Liver (tissue), 3 donors: ENCODE results near the gene BCR.

Experiments used
- ATF3 ChIP-seq: IDR thresholded peaks from 2 replicates; pipeline ENCODE4 v1.6.1; 2016; ENCODE audit warnings: antibody characterized with exemption
- EGR1 ChIP-seq, 2 donors: IDR thresholded peaks; 2 replicates each; pipeline ENCODE4 v1.6.1; 2016 to 2018; ENCODE audit warnings: antibody characterized with exemption in 2 of 2, low read depth in 2 of 2
- GABPA ChIP-seq, 2 donors: IDR thresholded peaks in 1 of 2; conservative IDR thresholded peaks in 1 of 2; 2 replicates each; pipeline ENCODE4 v1.6.1; 2016; ENCODE audit warnings: antibody characterized with exemption in 2 of 2, mild to moderate bottlenecking in 1 of 2, moderate library complexity in 1 of 2
- JUND ChIP-seq, 2 donors: IDR thresholded peaks; 2 replicates each; pipeline ENCODE4 v1.6.1; 2016; ENCODE audit warnings: antibody characterized with exemption in 2 of 2
- MAX ChIP-seq: IDR thresholded peaks from 2 replicates; pipeline ENCODE4 v1.6.1; 2016; ENCODE audit warnings: antibody characterized with exemption
- NR2F2 ChIP-seq: IDR thresholded peaks from 2 replicates; pipeline ENCODE4 v1.6.1; 2016; ENCODE audit warnings: antibody characterized with exemption
- RAD21 ChIP-seq, 2 donors: IDR thresholded peaks; 2 replicates each; pipeline ENCODE4 v1.6.1; 2016; ENCODE audit warnings: antibody characterized with exemption in 2 of 2, mild to moderate bottlenecking in 2 of 2
- REST ChIP-seq: IDR thresholded peaks from 2 replicates; pipeline ENCODE4 v1.6.1; 2016; ENCODE audit warnings: antibody characterized with exemption, mild to moderate bottlenecking
- RXRA ChIP-seq, 2 donors: IDR thresholded peaks; 2 replicates each; pipeline ENCODE4 v1.6.1; 2017 to 2018; ENCODE audit warnings: antibody characterized with exemption in 2 of 2, mild to moderate bottlenecking in 1 of 2
- SP1 ChIP-seq: IDR thresholded peaks from 2 replicates; pipeline ENCODE4 v1.6.1; 2018; ENCODE audit warnings: antibody characterized with exemption, mild to moderate bottlenecking
- TAF1 ChIP-seq: conservative IDR thresholded peaks from 2 replicates; pipeline ENCODE4 v1.6.1; 2016; ENCODE audit warnings: antibody characterized with exemption, mild to moderate bottlenecking
- YY1 ChIP-seq: IDR thresholded peaks from 2 replicates; pipeline ENCODE4 v1.6.1; 2016; ENCODE audit warnings: antibody characterized with exemption, mild to moderate bottlenecking
- TF ChIP-seq, protein P1 (sequence below): fragments of 150-350 bp; IDR thresholded peaks from 2 replicates; pipeline ENCODE4 v1.5.1; 2017; ENCODE audit warnings: improper control_type of control experiment, low read depth, low read length; ENCODE audit not compliant: missing input control
- donor health status: healthy.
- donor health status: healthy.

GRCh38 chr22:23245799-23246136 lies 65.5 kb downstream of the BCR start:
- TF ChIP-seq RAD21 (IDR thresholded peaks at IDR 0.05) (no peak), TAF1 (no peak), ATF3 (no peak), GABPA (IDR thresholded peaks at IDR 0.05 in 1 of 2, conservative IDR thresholded peaks at IDR 0.05 in 1 of 2) (no peak), JUND (IDR thresholded peaks at IDR 0.05) (no peak), REST (no peak), NR2F2 (no peak), SP1 (no peak), YY1 (no peak), RXRA (IDR thresholded peaks at IDR 0.05) (no peak), MAX (no peak), EGR1 (IDR thresholded peaks at IDR 0.05; ENCODE audit: low read depth in 2 of 2) (no peak)
- TF ChIP-seq, protein P1, sequence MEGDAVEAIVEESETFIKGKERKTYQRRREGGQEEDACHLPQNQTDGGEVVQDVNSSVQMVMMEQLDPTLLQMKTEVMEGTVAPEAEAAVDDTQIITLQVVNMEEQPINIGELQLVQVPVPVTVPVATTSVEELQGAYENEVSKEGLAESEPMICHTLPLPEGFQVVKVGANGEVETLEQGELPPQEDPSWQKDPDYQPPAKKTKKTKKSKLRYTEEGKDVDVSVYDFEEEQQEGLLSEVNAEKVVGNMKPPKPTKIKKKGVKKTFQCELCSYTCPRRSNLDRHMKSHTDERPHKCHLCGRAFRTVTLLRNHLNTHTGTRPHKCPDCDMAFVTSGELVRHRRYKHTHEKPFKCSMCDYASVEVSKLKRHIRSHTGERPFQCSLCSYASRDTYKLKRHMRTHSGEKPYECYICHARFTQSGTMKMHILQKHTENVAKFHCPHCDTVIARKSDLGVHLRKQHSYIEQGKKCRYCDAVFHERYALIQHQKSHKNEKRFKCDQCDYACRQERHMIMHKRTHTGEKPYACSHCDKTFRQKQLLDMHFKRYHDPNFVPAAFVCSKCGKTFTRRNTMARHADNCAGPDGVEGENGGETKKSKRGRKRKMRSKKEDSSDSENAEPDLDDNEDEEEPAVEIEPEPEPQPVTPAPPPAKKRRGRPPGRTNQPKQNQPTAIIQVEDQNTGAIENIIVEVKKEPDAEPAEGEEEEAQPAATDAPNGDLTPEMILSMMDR: no peak
